GM21529 (cell line): ENCODE results near the gene STX5.
"Not testable (repeated sequence)": the region's sequence is repeated elsewhere in the genome, so short reads cannot be mapped to it uniquely, and the experiment has no call there.

ENCODE experiments used
- ATAC-seq: cut with Tn5 transposase; IDR thresholded peaks from one replicate; pipeline ENCODE4 v1.9.1; 2021; ENCODE audit not compliant: unreplicated experiment

The STX5 gene

DNA sequence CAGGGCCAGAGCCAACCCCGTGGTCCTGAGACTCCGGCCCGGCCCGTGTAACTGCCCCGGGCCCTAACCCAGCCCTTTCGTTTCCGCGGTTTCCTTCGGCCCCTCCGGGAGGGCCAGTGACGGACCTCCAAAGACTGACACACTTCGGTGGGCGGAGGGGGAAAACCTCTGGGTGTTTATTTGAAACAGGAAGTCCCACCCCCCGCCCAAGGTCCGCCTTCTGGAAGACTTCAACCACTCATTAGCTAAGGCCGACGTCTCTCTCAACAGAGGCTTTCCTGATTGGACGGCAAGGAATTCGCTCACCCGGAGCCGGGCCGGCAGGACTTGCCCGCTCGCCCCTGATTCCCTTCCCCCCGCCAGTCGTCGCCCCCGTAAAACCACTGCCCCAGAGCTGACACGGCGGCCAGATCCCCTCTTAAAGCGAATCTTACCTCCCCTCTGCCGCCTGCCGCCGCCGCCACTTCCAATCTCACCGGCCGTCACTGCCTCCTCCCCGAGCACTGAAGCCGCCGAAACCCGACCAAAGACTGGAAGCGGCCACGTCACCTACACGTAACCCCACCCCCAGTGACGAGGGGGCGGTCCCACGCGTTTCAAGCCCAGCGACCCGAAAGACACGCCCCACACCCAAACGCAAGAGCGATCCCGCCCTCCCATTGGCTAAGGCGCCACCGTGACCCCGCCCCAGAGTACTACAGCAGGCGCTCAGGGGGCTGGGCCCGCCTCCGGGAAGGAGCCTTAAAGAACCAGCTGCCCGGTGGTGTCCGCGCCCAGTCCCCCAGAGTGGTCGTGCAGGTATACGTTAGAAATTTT, at the start of gene STX5:
TSS of gene STX5 (minus strand) at position 532 of the 816 bp plus-strand sequence. CDS start 808 bp downstream, outside the sequence.
- ATAC-seq: peak; percentile 77

DNA sequence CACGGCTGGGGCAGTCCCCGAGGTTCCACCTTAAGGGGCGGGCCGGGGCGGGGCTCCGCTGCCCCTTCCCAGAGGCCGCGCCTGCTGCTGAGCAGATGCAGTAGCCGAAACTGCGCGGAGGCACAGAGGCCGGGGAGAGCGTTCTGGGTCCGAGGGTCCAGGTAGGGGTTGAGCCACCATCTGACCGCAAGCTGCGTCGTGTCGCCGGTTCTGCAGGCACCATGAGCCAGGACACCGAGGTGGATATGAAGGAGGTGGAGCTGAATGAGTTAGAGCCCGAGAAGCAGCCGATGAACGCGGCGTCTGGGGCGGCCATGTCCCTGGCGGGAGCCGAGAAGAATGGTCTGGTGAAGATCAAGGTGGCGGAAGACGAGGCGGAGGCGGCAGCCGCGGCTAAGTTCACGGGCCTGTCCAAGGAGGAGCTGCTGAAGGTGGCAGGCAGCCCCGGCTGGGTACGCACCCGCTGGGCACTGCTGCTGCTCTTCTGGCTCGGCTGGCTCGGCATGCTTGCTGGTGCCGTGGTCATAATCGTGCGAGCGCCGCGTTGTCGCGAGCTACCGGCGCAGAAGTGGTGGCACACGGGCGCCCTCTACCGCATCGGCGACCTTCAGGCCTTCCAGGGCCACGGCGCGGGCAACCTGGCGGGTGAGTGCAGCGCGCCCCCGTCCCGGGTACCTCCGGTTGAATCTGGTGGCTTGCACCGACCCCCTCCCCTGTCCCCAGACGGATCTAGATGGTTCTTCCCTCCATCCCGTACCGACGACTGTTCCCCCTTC, 49.1 kb upstream of the STX5 start, which contains the start of gene SLC3A2:
TSS of gene SLC3A2 (plus strand) at position 94 of the 776 bp plus-strand sequence. CDS start at position 222, 128 bp downstream.
- peak; percentile 75 for ATAC-seq

DNA sequence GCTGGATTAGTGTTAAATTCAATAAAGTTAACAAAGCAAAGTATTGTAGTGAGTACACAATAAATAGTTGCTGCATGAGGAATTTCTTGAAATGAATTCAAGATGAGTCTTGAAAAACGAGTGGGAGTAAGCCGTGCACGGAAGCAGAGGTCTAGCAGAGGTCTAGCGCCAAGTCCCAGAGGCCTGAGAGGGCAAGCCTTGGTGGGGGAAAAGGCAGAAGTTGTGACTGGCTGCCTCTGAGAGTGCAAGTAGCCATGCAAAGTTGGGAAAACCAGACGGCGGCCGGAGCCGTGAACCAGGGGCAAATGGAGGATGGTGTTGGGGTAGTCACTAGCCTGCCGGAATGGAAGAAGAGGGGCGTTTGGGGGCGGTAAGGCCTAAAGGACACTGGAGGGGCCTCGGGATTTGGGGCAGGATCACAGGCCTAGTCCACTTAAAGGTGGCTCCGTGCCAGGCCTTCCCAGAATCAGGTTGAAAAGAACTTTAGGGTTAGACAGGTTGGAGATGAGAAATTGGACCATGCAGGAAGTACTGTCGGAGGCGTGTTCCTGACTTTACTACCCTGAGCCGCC, 48.5 kb upstream of the STX5 start:
- ATAC-seq: peak; percentile 30

DNA sequence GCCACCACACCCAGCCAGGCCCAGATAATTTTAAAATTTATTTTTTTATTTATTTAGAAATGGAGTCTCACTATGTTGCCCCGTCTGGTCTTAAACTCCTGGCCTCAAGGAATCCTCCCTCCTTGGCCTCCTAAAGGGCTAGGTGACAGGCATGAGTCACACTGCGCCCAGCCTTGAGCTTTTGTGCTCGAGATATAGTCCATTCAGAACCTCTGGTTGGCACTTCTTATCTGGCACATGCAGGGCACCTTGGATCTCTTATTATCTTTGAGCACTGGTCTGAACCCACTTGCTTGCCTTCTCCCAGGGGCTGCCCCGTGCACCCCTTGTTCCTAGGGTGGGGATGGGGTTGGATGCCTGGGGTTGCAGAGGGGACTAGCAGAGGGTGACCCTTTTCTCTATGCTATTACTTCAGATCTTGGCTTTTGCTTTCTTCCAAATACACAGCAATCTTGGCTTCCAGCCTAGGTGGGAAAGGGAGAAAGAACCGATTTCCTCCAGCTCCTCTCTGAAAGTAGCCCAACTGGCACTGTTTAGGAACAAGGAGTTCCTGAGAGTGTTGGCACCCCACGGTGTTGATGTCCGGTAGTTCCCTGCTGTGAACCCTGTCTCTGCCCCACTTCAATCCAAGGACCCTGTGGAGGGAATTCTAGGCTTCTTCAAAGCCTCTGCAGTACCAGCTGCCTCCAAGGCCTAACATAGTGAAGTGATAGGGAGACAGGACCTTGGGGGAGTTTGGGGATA, 47.6 kb upstream of the STX5 start:
- ATAC-seq: no peak

DNA sequence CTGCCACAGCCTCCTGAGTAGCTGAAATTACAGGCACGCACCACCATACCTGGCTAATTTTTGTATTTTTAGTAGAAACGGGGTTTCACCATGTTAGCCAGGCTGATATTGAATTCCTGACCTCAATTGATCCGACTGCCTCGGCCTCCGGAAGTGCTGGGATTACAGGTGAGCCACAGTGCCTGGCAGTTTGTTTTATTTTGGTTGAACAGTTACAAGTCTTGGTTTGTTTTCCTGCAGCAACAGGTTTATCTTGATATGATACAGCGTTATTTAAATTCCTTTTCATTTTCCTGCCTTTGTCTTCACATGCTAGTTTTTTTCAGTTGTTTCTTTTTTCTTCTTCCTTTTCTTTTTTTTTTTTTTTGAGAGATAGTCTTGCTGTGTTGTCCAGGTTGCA, 44.9 kb upstream of the STX5 start:
- no peak for ATAC-seq

DNA sequence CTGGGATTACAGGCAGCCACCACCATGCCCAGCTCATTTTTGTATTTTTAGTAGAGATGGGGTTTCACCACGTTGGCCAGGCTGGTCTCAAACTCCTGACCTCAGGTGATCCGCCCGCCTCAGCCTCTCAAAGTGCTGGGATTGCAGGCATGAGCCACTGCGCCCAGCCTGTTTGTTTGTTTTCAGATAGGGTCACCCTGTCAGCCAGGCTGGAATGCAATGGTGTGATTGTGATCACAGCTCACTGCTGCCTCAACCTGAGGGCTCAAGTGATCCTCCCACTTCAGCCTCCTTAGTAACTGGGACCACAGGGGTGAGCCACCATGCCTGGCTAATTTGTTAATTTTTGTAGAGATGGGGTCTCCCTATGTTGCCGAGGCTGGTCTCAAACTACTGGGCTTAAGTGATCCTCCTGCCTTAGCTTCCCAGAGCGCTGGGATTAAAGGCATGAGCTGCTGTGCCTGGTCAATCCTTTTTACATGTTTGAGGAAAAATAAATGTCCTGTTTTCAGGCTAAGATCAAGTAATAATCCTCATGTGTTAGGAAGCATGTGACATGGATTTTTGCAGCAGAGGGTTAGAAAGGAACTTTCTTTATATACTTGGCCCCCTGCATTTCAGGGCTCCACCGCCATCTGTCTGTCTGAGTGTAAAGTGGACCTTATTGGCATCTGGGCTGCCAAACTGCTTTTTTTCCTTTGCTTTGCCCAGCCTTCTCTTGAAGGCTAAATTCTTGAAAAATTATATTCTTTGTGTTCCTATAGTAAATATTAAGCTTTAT, 44.0 kb upstream of the STX5 start:
- ATAC-seq: no peak

- no peak for ATAC-seq
Observed at GRCh38 chr11:62874851-62875250, 43.0 kb upstream of the STX5 start.

DNA sequence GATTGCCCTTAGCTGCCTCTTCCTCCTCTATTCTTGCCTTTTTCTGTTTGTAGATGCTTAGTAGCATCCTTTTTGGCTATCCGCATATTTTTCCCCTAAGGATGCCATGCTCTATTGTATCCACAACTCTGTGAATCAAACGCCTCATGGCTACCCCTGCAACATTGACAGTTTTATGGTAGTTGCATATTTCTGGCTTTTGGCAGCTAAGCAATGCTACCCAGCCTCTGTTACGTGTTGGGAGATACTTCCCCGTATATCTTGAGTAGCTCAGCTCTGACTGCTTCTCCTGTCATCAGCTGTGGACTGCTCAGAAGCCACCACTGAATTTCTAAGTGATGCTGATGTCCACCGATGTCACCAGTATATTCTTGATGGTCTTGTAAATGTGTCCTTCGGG, 33.8 kb upstream of the STX5 start:
- no peak for ATAC-seq

GRCh38 chr11:62863687-62864335, 32.0 kb upstream of the STX5 start:
- ATAC-seq: no peak

GRCh38 chr11:62861564-62862192, 29.8 kb upstream of the STX5 start:
- not testable (repeated sequence) for ATAC-seq

DNA sequence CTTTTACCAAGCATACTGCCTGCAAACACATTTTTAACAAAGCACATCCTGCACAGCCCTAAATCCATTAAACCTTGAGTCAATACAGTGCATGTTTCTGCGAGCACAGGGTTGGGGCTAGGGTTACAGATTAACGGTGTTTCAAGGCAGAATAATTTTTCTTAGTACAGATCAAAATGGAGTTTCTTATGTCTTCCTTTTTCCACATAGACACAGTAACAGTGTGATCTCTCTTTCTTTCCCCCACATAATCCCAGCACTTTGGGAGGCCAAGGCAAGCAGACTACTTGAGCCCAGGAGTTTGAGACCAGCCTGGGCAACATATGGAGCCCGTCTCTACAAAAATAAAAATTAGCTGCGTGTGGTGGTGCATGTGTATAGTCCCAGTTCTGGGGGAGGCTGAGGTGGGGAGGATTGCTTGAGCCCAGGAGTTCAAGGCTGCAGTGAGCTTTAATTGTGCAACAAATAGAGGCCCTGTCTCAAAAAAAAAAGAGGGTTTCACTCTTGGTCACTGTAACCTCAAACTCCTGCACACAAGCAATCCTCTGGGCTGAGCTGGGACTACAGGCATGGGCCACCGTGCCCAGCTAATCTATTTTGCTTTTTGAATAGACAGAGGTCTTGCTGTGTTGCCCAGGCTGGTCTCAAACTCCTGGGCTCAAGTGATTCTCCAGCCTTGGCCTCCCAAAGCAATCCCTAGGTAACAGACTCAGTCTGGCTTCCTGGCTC, 29.1 kb upstream of the STX5 start:
- no peak for ATAC-seq

DNA sequence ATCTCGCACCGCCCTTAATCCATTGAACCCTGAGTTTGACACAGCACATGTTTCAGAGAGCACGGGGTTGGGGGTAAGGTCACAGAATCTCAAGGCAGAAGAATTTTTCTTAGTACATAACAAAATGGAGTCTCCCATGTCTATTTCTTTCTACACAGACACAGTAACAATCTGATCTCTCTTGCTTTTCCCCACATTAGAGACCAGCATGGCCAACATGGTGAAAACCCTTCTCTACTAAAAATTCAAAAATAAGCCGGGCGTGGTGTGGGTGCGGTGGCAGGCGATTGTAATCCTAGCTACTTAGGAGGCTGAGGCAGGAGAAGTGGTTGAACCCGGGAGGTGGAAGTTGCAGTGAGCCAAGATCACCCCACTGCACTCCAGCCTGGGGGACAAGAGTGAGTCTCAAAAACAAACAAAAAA, 27.4 kb upstream of the STX5 start:
- not testable (repeated sequence) for ATAC-seq

DNA sequence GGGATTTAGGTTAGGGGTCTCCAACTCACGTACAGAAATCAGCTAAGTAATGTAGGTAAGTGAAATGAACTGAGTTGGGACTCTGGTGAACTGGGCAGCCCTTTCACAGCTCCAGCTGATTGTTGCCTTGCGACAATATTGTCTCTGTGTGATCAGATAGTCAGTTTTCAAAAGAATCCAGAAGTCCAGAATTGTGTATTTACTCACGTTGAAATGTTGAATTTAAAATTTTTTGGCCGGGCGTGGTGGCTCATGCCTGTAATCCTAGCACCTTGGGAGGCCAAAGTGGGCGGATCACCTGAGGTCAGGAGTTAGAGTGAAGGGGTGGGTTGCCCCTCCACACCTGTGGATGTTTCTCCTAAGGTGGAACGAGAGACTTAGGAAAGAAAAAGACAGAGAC, 26.4 kb upstream of the STX5 start:
- no peak for ATAC-seq

DNA sequence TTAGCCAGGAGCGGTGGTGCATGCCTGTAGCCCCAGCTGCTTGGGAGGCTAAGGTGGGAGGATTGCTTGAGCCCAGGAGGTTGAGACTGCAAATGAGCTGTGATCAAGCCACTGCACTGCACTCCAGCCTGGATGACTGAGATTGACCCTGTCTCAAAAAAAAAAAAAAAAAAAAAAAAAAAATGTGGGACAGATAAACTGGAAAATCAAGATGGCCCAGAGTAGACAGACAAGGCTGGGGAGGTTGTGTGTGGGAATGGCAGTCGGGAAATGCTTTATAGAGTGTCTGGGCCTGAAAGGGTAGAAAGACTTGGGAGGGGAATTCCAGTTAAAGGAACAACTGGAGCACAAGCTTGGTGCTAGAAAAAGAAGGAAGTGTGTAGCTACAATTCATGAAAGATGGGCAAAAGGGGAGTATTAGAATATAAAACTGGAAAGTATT, 25.7 kb upstream of the STX5 start:
- no peak for ATAC-seq

DNA sequence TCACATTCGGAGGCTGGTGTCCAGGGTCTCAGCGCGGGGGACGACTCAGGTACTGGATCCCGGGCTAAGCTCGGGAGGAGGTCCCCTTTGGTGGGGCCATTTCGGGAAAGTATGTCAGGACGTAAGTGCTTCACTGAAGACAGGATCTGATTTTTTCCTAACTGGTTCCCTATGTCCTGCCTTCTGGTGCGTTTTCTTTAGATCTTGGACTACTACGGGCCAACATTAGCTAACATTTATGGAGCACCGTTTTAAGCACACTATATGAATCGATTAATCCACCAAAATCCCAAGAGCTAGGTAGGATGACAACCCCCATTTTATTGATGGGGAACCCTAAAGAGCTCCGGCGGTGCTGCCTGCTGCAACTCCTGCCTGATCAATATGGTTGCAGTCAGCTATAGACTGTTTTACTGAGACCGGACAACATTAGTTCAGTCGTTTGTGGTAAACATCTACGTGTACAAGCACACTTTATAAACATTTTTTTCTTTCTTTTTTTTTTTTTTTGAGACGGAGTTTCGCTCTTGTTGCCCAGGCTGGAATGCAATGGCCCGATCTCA, 24.6 kb upstream of the STX5 start:
- peak; percentile 4 for ATAC-seq

DNA sequence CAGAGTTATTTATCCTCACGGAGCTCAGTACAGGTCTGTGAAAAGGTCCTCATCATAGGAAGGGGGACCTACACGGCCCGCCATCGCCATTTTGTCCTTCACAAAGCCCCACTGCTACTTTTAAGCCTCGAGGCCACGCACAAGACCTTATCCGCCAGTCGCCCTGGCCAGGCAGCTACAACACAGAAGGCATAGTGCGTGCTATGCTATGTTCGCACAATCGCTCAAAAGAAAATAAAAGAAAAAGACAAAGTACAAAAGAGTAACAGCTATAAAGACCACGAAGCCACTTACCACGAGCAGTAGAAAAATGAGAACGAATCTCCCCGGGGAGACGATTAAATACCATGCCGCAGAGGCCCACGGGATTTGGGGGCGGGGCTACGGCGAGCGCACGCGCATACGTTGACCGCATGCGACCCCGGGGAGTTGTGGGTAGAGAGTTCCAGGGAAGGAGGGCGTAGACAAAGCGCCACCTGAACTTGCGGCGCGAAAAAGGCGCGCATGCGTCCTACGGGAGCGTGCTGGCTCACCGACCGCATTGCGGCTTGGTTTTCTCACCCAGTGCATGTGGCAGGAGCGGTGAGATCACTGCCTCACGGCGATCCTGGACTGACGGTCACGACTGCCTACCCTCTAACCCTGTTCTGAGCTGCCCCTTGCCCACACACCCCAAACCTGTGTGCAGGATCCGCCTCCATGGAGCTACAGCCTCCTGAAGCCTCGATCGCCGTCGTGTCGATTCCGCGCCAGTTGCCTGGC, 23.9 kb upstream of the STX5 start:
- peak; percentile 84 for ATAC-seq

DNA sequence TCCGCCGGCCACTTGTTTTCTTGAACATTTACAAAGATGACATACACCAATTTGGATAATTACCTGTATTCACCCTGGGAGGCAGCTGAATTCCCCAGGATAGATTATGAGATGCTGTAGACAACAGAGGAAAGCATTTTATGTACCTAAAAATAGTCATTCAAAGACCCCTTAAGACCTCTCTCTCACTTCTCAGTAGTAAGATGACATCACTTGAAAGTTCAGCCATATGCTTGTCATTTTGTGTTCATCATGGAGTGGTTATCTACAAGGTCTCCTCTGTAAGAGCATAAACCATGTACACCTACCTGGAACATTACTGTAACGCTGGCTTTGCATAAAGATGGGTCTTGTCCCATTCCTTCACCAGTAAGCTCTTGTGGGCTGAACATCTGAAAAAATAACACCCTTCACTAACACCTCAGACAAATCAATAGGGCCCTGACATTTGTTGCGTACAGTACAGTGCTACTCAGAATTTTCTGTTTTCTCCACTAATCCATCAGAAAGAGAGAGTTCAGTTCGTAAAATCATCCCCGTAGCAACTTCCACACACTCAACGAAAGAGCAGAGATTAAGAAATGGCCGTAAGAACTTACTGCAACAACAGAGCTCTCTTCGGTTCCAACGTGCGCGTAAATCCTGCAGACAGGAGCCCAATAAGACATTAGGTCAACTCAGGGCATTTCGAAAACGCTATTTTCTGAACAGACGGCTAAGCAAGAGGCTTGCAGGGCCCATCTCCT, 23.1 kb upstream of the STX5 start:
- no peak for ATAC-seq
